PC-9 (cell line): Measurements from ENCODE around the gene DRD2.

Source experiments
- CTCF ChIP-seq: fragments of 200-600 bp; sonication (generic); conservative IDR thresholded peaks from 2 replicates; pipeline ENCODE4 v1.6.1; 2017; ENCODE audit warnings: mixed run types, antibody characterized with exemption, mild to moderate bottlenecking, moderate library complexity
- EZH2 ChIP-seq: fragments of 200-600 bp; sonication (generic); IDR thresholded peaks from 2 replicates; pipeline ENCODE4 v1.8.0; 2017; ENCODE audit warnings: antibody characterized with exemption, low read depth

DNA sequence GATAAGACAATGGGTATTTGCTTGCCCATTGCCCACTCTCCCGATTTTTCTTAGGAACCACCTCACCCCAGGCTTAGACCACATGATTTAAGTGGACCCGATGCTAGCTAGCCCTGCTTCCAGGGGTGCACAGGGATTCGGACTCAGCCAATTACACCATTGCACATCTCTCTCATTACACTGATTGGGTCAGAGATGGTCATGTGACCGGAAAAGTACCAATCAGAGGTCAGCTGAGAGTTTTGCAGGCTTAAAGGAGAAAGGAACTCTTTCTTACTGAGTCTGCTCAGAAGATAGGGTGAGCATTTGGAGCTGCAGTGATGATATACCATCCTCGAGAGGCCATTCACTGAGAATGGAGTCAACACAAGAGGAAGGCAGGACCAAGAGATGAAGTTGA is 99.8 kb downstream of the DRD2 start:
- TF ChIP-seq CTCF (no peak), EZH2 (no peak)
